Peyer's patch (tissue), 4 donors: Measurements from ENCODE around the gene KRTAP10-8.

ENCODE experiments used
- CTCF ChIP-seq, 6 experiments: fragments of 450-650 bp in 4 of 6; fragments of 200-600 bp in 2 of 6; sonication (generic) in 1 of 6; IDR thresholded peaks; one replicate each; pipeline ENCODE4 v1.5.1; 2017 to 2019; ENCODE audit warnings: antibody characterized with exemption in 6 of 6, mild to moderate bottlenecking in 3 of 6, moderate library complexity in 1 of 6
- POLR2A ChIP-seq, 2 donors: fragments of 450-650 bp; IDR thresholded peaks; one replicate each; pipeline ENCODE4 v1.5.1; 2017; ENCODE audit warnings: antibody characterized with exemption in 2 of 2, mild to moderate bottlenecking in 2 of 2, moderate library complexity in 2 of 2

- TF ChIP-seq CTCF (IDR thresholded peaks at IDR 0.05) (no peak), POLR2A (IDR thresholded peaks at IDR 0.05) (no peak)
Observed at GRCh38 chr21:44625756-44626155, 13.9 kb downstream of the KRTAP10-8 start.
